DND-41 (cell line): ENCODE measurements around the gene IFNG-AS1.

Source experiments
- ATAC-seq: fragments of 200-7000 bp; cut with Tn5 transposase; 3 replicates; pipeline ENCODE4 v1.9.1; 2021; ENCODE audit warnings: low read depth; ENCODE audit not compliant: insufficient read depth
- DNase-seq: peaks from one replicate; pipeline ENCODE4 v3.0.0-alpha.2; 2020
- H2AFZ ChIP-seq: 2 replicates; pipeline ENCODE4 v1.6.0; 2012; ENCODE audit warnings: low read depth, low read length
- H3K27ac ChIP-seq: 2 replicates; pipeline ENCODE4 v1.5.1; 2012; ENCODE audit warnings: low read length, inconsistent platforms
- H3K27me3 ChIP-seq: fragments of 200-600 bp; sonication (generic); 2 replicates; pipeline ENCODE4 v1.6.0; 2012; ENCODE audit warnings: low read length, mild to moderate bottlenecking, inconsistent platforms; ENCODE audit not compliant: insufficient read depth, poor library complexity
- H3K36me3 ChIP-seq: 2 replicates; pipeline ENCODE4 v1.5.1; 2012; ENCODE audit warnings: low read length, inconsistent platforms; ENCODE audit not compliant: insufficient read depth
- H3K4me1 ChIP-seq: 2 replicates; pipeline ENCODE4 v1.5.1; 2012; ENCODE audit warnings: mild to moderate bottlenecking, low read length; ENCODE audit not compliant: insufficient read depth
- H3K4me2 ChIP-seq: 2 replicates; pipeline ENCODE4 v1.6.0; 2012; ENCODE audit warnings: mild to moderate bottlenecking, moderate library complexity, low read length, inconsistent platforms; ENCODE audit not compliant: insufficient read depth
- H3K4me3 ChIP-seq, 2 experiments: fragments of 200-600 bp in 1 of 2; shearing (Covaris generic) in 1 of 2; 2 replicates each; pipeline ENCODE4 v1.5.1; 2012 to 2016; ENCODE audit warnings: inconsistent platforms in 2 of 2, low read length in 2 of 2, mild to moderate bottlenecking in 2 of 2, low read depth in 1 of 2, moderate library complexity in 1 of 2
- H3K79me2 ChIP-seq: 2 replicates; pipeline ENCODE4 v1.6.0; 2012; ENCODE audit warnings: low read length, inconsistent platforms; ENCODE audit not compliant: insufficient read depth
- H3K9ac ChIP-seq: 2 replicates; pipeline ENCODE4 v1.6.0; 2012; ENCODE audit warnings: low read depth, mild to moderate bottlenecking, inconsistent platforms, low read length, moderate library complexity
- H3K9me3 ChIP-seq: 2 replicates; pipeline ENCODE4 v1.5.1; 2012; ENCODE audit warnings: low read length, moderate library complexity, mild to moderate bottlenecking, inconsistent platforms; ENCODE audit not compliant: insufficient read depth, severe bottlenecking
- H4K20me1 ChIP-seq: 2 replicates; pipeline ENCODE4 v1.6.0; 2012; ENCODE audit warnings: low read length; ENCODE audit not compliant: insufficient read depth
- CTCF ChIP-seq: IDR thresholded peaks from 2 replicates; pipeline ENCODE4 v1.5.1; 2012; ENCODE audit warnings: borderline replicate concordance, low read length, moderate library complexity, mild to moderate bottlenecking; ENCODE audit not compliant: poor library complexity, severe bottlenecking; ENCODE audit errors: extremely low read depth
- EZH2 ChIP-seq: IDR thresholded peaks from 3 replicates; pipeline ENCODE4 v1.6.1; 2012; ENCODE audit warnings: borderline replicate concordance, low read depth, mild to moderate bottlenecking, moderate library complexity, low read length, inconsistent platforms; ENCODE audit not compliant: severe bottlenecking

IFNG-AS1 gene

DNA sequence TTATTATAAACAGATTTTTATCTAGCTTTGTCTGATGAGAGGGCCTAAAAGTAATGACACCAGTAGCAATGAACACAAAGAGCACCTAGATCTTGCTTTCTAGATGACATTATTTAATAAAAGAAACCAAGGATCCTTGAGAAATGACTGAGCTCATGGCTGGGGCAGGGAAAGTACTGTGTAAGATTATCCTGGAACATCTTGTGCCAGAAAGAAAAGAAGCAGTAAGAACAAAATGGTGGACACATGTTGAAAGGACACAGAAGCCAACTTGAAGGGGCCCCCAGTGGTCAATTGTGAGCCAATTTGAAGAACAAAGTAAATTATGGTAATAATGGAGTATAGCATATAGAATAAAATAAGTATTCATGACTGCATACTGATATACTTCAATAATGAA, 10.0 kb downstream of the IFNG-AS1 start:
- peaks cover 2% of the 10 kb centered on the region for H3K27me3 ChIP-seq
- H3K4me1 ChIP-seq, result peaks cover 6% of the 10 kb centered on the region; the same call in 1 of the 2 replicates
- no peak for TF ChIP-seq EZH2
- no peak for TF ChIP-seq CTCF
- H3K79me2 ChIP-seq, result no peaks in the 10 kb centered on the region
- H3K9me3 ChIP-seq, result no peaks in the 10 kb centered on the region
- DNase-seq, result no peak
- no peak overlapping the region for H3K4me3 ChIP-seq
- no peak overlapping the region for H3K27ac ChIP-seq
- no peak overlapping the region for H2AFZ ChIP-seq
- ATAC-seq, result no peak
- no peak overlapping the region for H3K4me2 ChIP-seq
- H4K20me1 ChIP-seq, result no peaks in the 10 kb centered on the region
- no peak overlapping the region for H3K9ac ChIP-seq
- no peaks in the 10 kb centered on the region for H3K36me3 ChIP-seq

DNA sequence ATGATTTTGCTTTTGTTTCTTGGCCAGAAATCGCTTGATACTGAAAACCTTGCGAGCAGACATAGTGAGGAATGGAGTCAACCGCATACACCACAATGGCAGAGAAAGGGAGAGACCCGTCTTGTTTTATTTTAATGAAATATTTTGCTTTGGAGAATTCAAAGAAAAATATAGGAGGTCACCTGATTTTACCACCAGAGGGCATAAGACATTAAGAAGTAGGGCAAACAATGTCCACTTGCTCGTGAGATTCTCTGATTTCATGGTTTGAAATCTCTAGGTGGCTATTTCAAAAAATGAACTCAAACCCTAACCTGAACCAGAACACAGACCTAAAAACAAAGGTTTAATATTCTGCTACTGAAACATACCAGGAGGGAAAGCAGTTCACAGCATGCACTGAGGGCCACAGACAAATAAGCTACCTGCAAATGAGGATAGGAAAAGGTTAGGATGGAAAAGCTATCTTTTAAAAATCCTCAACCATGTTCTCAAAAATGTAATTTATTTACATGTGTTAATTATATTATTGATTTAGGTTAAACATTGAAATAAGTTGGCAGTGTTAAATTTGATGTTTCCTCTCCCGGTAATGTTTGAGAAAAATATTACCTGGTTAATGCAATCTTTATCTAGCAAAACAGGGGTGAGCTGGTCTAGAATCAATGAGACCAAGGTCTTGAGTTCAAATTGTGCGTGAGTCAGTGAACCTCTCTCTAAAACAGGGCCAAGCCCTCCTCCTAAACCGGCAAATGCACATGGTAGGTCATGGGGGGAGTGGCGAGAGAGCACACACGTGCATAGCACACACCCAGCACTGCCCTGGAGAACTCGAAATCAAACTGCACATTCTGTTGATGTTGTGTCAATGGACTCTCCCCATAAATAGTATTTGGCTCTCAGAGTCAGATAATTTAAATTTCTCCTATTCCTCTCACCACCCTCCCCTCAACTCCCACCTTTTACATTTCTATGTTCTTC, 12.5 kb downstream of the IFNG-AS1 start:
- Histone ChIP-seq H2AFZ (no peak overlapping the region), H3K4me1 (peaks cover 6% of the 10 kb centered on the region; the same call in 1 of the 2 replicates), H3K9me3 (no peaks in the 10 kb centered on the region), H3K27ac (no peak overlapping the region), H3K4me2 (no peak overlapping the region), H4K20me1 (no peaks in the 10 kb centered on the region), H3K79me2 (no peaks in the 10 kb centered on the region), H3K9ac (no peak overlapping the region), H3K4me3 (no peak overlapping the region), H3K27me3 (no peaks in the 10 kb centered on the region), H3K36me3 (no peaks in the 10 kb centered on the region)
- ATAC-seq (no peak), DNase-seq (no peak)
- TF ChIP-seq CTCF (peak; percentile 54), EZH2 (no peak)

DNA sequence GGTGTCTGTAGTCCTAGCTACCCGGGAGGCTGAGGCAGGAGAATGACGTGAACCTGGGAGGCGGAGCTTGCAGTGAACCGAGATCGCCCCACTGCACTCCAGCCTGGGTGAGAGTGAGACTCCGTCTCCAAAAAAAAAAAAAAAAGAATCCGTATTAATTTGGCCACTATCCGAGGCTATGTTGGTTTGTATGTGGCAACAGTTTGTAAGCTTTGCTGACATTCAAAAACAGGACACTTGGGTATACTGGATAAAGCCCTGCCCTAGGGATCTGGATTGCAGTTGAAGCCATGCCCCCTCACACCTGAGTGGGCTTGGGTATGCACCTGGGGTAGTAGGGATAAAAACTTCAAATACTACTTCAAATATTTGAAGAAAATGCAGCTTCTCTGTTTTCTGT, 14.5 kb downstream of the IFNG-AS1 start:
- TF ChIP-seq EZH2 (no peak), CTCF (no peak)
- H2AFZ ChIP-seq, result no peak overlapping the region
- no peaks in the 10 kb centered on the region for H3K79me2 ChIP-seq
- H3K36me3 ChIP-seq, result no peaks in the 10 kb centered on the region
- H3K27ac ChIP-seq, result no peak overlapping the region
- ATAC-seq, result no peak
- H3K4me1 ChIP-seq, result no peaks in the 10 kb centered on the region
- no peak overlapping the region for H3K9ac ChIP-seq
- no peak overlapping the region for H3K4me3 ChIP-seq
- DNase-seq, result no peak
- no peaks in the 10 kb centered on the region for H4K20me1 ChIP-seq
- H3K4me2 ChIP-seq, result no peak overlapping the region
- H3K27me3 ChIP-seq, result no peaks in the 10 kb centered on the region
- no peaks in the 10 kb centered on the region for H3K9me3 ChIP-seq
